ENCODE data around the gene PROCR. TPM values are rescaled to one million over a fixed set of nuclear protein-coding genes. Genes with fewer than 3 reads are reported as not detected.

PROCR gene
- total and polyA plus RNA-seq, 9 of the 15 experiments (the other 6 are each of a cell fraction or from before 2014, with no cell fraction given), result 1.6 to 7.1 (median 4.0) TPM

DNA sequence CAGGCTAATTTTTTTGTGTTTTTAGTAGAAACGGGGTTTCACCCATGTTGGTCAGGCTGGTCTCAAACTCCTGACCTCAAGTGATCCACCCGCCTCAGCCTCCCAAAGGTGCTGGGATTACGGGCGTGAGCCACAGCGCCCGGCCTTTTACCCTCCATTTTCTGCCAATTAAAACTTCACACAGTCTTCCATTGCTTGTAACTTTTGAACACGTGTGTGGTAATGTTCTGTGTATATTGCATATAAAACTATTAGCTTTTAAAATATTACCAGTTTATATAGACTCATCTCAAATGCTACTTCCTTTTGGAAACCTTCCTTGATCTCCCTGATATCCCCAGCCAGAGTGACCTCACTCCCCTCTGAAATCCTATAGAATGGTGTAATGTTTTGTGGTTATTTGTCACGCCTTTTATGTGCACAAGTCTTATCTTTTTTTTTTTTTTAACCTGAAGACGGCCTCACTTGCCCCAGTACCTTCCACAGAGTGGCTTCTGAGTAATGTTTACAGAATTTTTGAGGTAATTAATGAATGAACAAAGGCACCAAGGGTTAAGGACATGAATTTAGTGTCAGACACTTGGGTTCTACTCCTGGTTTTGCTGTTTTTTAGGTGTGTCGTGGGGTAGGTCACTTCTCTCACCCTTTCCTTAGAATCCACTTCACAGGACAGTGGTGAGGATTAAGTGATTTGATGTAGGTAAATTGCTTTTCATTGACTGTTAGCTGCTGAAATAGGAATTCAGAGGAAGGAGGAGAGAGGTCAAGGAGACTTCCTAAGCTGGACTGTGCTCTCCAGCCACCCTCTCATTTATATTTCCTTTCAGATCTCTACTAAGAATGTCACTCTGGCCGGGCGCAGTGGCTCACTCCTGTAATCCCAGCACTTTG is 43.4 kb downstream of the PROCR start (continued):
- TF ChIP-seq, protein P1, sequence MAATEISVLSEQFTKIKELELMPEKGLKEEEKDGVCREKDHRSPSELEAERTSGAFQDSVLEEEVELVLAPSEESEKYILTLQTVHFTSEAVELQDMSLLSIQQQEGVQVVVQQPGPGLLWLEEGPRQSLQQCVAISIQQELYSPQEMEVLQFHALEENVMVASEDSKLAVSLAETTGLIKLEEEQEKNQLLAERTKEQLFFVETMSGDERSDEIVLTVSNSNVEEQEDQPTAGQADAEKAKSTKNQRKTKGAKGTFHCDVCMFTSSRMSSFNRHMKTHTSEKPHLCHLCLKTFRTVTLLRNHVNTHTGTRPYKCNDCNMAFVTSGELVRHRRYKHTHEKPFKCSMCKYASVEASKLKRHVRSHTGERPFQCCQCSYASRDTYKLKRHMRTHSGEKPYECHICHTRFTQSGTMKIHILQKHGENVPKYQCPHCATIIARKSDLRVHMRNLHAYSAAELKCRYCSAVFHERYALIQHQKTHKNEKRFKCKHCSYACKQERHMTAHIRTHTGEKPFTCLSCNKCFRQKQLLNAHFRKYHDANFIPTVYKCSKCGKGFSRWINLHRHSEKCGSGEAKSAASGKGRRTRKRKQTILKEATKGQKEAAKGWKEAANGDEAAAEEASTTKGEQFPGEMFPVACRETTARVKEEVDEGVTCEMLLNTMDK (IDR thresholded peaks at IDR 0.05; ENCODE audit: borderline replicate concordance, insufficient read depth, low read depth, low read length, poor library complexity, severe bottlenecking), result no peak
- TF ChIP-seq, protein P2, sequence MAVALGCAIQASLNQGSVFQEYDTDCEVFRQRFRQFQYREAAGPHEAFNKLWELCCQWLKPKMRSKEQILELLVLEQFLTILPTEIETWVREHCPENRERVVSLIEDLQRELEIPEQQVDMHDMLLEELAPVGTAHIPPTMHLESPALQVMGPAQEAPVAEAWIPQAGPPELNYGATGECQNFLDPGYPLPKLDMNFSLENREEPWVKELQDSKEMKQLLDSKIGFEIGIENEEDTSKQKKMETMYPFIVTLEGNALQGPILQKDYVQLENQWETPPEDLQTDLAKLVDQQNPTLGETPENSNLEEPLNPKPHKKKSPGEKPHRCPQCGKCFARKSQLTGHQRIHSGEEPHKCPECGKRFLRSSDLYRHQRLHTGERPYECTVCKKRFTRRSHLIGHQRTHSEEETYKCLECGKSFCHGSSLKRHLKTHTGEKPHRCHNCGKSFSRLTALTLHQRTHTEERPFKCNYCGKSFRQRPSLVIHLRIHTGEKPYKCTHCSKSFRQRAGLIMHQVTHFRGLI (CRISPR knock-in tag; IDR thresholded peaks at IDR 0.05), result no peak
- TF ChIP-seq NCOA6 (IDR thresholded peaks at IDR 0.05), result no peak
- TF ChIP-seq, protein P3, sequence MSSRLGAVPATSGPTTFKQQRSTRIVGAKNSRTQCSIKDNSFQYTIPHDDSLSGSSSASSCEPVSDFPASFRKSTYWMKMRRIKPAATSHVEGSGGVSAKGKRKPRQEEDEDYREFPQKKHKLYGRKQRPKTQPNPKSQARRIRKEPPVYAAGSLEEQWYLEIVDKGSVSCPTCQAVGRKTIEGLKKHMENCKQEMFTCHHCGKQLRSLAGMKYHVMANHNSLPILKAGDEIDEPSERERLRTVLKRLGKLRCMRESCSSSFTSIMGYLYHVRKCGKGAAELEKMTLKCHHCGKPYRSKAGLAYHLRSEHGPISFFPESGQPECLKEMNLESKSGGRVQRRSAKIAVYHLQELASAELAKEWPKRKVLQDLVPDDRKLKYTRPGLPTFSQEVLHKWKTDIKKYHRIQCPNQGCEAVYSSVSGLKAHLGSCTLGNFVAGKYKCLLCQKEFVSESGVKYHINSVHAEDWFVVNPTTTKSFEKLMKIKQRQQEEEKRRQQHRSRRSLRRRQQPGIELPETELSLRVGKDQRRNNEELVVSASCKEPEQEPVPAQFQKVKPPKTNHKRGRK (tag; IDR thresholded peaks at IDR 0.05), result no peak
- TF ChIP-seq TEAD4 (IDR thresholded peaks at IDR 0.05; ENCODE audit: low read length), result peak; percentile 17; the same call in 1 of the 2 replicates
- TF ChIP-seq TEAD4 (CRISPR knock-in tag; IDR thresholded peaks at IDR 0.05; ENCODE audit: borderline replicate concordance), result no peak
- TF ChIP-seq, protein P4, sequence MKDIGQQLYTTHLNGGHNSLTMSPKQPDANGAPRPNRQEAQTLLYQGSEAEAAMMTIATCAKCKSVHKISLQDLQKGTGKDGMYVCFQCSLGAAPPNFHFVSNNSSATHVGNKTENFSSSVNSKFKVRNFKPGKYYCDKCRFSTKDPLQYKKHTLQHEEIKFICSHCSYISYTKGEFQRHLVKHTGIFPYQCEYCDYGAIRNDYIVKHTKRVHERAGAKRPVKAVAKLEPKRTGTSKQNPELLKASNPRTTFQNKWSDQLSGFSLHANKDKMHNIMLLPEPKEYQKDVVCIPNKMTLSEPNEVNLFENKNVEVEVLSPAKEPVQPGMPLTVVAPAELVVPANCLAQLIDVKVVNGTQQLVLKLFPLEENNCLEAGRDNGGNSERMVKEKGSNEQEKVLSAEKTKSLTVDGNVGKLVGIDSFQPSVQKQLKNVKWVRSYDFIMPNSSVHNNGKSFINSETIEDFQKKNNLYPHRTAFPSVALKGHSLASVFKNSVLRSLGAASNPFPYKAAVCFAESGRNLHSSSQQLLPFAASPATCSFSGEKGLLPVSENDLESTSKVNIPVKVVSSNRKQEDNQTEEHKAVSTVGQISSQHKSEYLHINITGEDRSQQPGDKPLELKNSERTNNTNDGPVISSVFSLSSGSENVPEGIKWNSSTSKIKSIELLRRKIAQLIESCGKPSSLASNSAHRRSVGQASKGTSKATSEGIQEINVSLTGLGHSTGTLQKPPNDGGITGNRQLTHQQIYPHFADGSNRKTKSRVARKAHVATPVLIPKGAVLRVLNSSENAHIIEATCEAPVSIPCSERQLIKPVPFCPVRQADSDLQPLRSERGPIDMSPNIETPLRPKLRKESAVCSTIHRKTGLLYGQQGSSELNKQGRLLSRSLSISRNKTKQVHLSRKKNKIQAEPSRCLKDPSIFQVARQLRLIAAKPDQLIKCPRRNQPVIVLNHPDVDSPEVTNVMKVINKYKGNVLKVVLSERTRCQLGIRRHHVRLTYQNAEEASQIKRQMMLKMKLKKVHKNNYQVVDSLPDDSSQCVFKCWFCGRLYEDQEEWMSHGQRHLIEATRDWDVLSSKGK (CRISPR knock-in tag; IDR thresholded peaks at IDR 0.05), result no peak
- no peak for TF ChIP-seq ATF1 (CRISPR knock-in tag; IDR thresholded peaks at IDR 0.05)
- peak; percentile 34; the same call in 1 of the 2 replicates for TF ChIP-seq ATF1 (tag; IDR thresholded peaks at IDR 0.05)
- TF ChIP-seq ZNF586 (CRISPR knock-in tag; conservative IDR thresholded peaks at IDR 0.05), result no peak
- TF ChIP-seq, protein P5, sequence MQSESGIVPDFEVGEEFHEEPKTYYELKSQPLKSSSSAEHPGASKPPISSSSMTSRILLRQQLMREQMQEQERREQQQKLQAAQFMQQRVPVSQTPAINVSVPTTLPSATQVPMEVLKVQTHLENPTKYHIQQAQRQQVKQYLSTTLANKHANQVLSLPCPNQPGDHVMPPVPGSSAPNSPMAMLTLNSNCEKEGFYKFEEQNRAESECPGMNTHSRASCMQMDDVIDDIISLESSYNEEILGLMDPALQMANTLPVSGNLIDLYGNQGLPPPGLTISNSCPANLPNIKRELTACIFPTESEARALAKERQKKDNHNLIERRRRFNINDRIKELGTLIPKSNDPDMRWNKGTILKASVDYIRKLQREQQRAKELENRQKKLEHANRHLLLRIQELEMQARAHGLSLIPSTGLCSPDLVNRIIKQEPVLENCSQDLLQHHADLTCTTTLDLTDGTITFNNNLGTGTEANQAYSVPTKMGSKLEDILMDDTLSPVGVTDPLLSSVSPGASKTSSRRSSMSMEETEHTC (IDR thresholded peaks at IDR 0.05), result no peak
